Tibial artery (tissue), 4 donors: Measurements from ENCODE around the gene NOTCH2.

Source experiments
- DNase-seq, 2 donors: peaks; one replicate each; pipeline ENCODE4 v3.0.0-alpha.2; 2019
- H3K27ac ChIP-seq, 2 donors: fragments of 200-600 bp; sonication (generic) in 1 of 2; 1 replicate in 1 of 2; 2 replicates in 1 of 2; pipeline ENCODE4 v1.5.1; 2018 to 2019; ENCODE audit warnings: mild to moderate bottlenecking in 1 of 2
- H3K27me3 ChIP-seq, 2 donors: fragments of 200-600 bp; sonication (generic) in 1 of 2; one replicate each; pipeline versions ENCODE4 v1.5.1 to v1.6.0; 2016 to 2019
- H3K36me3 ChIP-seq, 3 donors: fragments of 200-600 bp; sonication (generic) in 2 of 3; one replicate each; pipeline ENCODE4 v1.5.1; 2016 to 2019; ENCODE audit warnings: mild to moderate bottlenecking in 2 of 3
- H3K4me1 ChIP-seq, 4 donors: fragments of 200-600 bp; sonication (generic) in 2 of 4; 1 replicate in 3 of 4; 2 replicates in 1 of 4; pipeline ENCODE4 v1.5.1; 2016 to 2019
- H3K4me3 ChIP-seq, 2 donors: fragments of 200-600 bp; sonication (generic) in 1 of 2; 1 replicate in 1 of 2; 2 replicates in 1 of 2; pipeline ENCODE4 v1.5.1; 2018 to 2019; ENCODE audit warnings: mild to moderate bottlenecking in 2 of 2
- H3K9me3 ChIP-seq, 3 donors: fragments of 200-600 bp; sonication (generic) in 1 of 3; one replicate each; pipeline ENCODE4 v1.5.1; 2016 to 2019
- intact Hi-C: fragments of 100-400 bp; cut with DNase I; formaldehyde crosslinking; loops from one replicate; pipeline ENCODE4 v1.15.0; 2023; ENCODE audit warnings: low total_unique reads
- TF ChIP-seq, protein P1 (sequence below), 2 experiments: fragments of 200-600 bp in 1 of 2; fragments of 450-650 bp in 1 of 2; IDR thresholded peaks; one replicate each; pipeline ENCODE4 v1.5.1; 2017 to 2019; ENCODE audit warnings: antibody characterized with exemption in 2 of 2, mild to moderate bottlenecking in 1 of 2, moderate library complexity in 1 of 2

NOTCH2 gene

GRCh38 chr1:119966681-119967080 is 102.8 kb downstream of the NOTCH2 start:
- H3K4me1 ChIP-seq = peaks cover 0 to 78% (median 42%) of the 10 kb centered on the region in 4 donors
- H3K27me3 ChIP-seq = no peaks in the 10 kb centered on the region
- TF ChIP-seq, protein P1, sequence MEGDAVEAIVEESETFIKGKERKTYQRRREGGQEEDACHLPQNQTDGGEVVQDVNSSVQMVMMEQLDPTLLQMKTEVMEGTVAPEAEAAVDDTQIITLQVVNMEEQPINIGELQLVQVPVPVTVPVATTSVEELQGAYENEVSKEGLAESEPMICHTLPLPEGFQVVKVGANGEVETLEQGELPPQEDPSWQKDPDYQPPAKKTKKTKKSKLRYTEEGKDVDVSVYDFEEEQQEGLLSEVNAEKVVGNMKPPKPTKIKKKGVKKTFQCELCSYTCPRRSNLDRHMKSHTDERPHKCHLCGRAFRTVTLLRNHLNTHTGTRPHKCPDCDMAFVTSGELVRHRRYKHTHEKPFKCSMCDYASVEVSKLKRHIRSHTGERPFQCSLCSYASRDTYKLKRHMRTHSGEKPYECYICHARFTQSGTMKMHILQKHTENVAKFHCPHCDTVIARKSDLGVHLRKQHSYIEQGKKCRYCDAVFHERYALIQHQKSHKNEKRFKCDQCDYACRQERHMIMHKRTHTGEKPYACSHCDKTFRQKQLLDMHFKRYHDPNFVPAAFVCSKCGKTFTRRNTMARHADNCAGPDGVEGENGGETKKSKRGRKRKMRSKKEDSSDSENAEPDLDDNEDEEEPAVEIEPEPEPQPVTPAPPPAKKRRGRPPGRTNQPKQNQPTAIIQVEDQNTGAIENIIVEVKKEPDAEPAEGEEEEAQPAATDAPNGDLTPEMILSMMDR (IDR thresholded peaks at IDR 0.05) = no peak
- no peaks in the 10 kb centered on the region for H3K9me3 ChIP-seq
- no peak overlapping the region for H3K4me3 ChIP-seq
- intact Hi-C loops = no loop called here
- H3K36me3 ChIP-seq = peaks cover 43 to 50% (median 50%) of the 10 kb centered on the region in 3 donors
- DNase-seq = no peak
- H3K27ac ChIP-seq = peak overlapping the region; percentile 53 to 63

- H3K27ac ChIP-seq = peak overlapping the region; percentile 53 to 63
- intact Hi-C loops = no loop called here
- no peaks in the 10 kb centered on the region for H3K27me3 ChIP-seq
- peaks cover 38 to 44% (median 43%) of the 10 kb centered on the region in 3 donors for H3K36me3 ChIP-seq
- no peak overlapping the region for H3K4me3 ChIP-seq
- H3K9me3 ChIP-seq = no peaks in the 10 kb centered on the region
- no peak for DNase-seq
- TF ChIP-seq, protein P1 (IDR thresholded peaks at IDR 0.05) = no peak
- H3K4me1 ChIP-seq = peaks cover 0 to 80% (median 47%) of the 10 kb centered on the region in 4 donors
Observed at GRCh38 chr1:119966020-119966419, 103.4 kb downstream of the NOTCH2 start.

DNA sequence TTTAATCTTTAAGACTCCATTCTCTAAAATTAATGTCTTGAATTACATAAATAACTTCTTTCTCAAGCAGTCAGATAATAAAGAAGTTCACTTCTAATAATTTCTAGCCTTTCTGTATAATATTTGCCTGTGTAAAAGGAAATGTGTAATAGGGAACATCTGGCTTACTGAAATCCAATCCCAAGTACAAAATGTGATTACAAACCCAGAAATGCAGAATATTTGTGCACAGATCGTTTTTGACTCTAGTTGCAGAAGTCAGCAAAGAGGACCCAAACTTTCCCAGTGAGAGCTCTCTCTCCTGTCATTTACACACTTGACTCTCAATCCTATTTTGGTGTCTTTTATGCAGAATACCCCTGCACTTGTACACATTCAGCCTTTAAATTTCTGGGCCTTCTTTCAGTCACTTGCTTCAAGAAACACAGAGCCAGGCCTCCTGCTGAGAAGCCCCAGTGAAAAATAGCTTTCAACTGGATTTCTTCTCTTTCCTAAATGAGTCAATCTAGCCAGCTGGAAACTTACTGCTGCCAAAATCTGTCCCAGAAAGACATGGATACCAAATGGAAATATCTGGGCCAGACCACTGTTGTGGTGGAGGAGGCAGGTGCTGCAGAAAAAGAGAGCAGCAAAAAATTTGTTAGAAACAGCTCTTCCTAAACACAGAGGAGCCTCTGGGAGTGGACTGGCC is 104.6 kb downstream of the NOTCH2 start:
- peak overlapping the region; percentile 53 to 63 for H3K27ac ChIP-seq
- intact Hi-C loops = no loop called here
- peaks cover 0 to 92% (median 52%) of the 10 kb centered on the region in 4 donors for H3K4me1 ChIP-seq
- no peak for DNase-seq
- H3K9me3 ChIP-seq = no peaks in the 10 kb centered on the region
- peaks cover 36 to 42% (median 37%) of the 10 kb centered on the region in 3 donors for H3K36me3 ChIP-seq
- no peak overlapping the region for H3K4me3 ChIP-seq
- no peaks in the 10 kb centered on the region for H3K27me3 ChIP-seq
- TF ChIP-seq, protein P1 (IDR thresholded peaks at IDR 0.05) = no peak

DNA sequence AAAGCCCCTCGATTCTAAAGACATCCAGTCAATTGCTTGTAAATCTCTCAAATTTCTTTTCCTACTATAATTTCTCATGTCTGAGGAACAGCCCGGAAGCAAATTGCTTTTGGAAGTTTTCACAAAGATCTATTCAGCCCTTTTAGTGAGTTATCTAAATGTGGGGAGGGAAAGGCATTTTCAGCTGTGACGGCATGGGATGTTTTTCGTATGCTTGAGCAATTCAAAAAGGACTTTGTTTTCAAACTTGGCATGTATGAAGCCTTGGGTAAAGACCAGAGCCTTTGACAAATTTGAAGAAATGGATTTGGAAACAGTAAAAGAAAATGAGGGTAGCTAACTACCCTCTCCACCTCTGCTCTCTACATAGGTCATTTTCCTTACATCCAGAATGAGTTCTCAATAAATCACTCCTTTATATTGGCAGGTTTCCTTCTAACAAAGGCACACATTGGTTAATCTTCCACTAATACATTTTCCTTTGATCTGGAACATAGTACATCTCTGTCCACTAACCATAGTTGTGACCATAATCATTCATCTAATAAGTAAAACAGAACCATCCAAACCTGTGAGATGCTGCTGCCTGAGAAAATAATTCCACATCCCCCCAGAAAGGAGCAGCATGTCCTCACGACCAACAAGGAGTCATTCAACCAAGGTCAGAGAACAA is 107.0 kb downstream of the NOTCH2 start:
- Histone ChIP-seq H3K9me3 (no peaks in the 10 kb centered on the region), H3K27me3 (no peaks in the 10 kb centered on the region), H3K4me1 (peaks cover 0 to 99% (median 58%) of the 10 kb centered on the region in 4 donors), H3K4me3 (no peak overlapping the region), H3K27ac (peak overlapping the region; percentile 55 to 63), H3K36me3 (peaks cover 14 to 38% (median 16%) of the 10 kb centered on the region in 3 donors)
- TF ChIP-seq, protein P1 (IDR thresholded peaks at IDR 0.05) = no peak
- DNase-seq = no peak
- intact Hi-C loops = no loop called here

DNA sequence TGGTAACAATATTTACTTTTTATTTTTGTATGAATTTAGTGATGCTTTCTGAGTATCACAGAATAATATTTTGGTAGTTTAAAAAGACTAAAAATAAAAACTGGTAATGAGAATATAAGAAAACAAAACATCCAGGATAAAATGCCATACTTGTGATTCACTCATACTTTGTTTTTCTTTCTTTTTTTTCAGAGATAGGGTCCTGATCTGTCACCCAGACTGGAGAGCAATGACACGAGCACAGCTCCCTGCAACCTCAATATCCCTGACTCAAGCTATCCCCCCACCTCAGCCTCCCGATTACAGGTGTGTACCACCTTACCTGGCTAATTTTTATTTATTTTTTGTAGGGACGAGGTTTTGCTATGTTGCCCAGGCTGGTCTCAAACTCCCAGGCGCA is 109.0 kb downstream of the NOTCH2 start:
- DNase-seq = no peak
- intact Hi-C loops = no loop called here
- Histone ChIP-seq H3K4me3 (no peak overlapping the region), H3K9me3 (no peaks in the 10 kb centered on the region), H3K36me3 (peaks cover 6 to 28% (median 8%) of the 10 kb centered on the region in 3 donors), H3K4me1 (peaks cover 0 to 99% (median 52%) of the 10 kb centered on the region in 4 donors), H3K27me3 (no peaks in the 10 kb centered on the region), H3K27ac (peak overlapping the region; percentile 25 to 63)
- TF ChIP-seq, protein P1 (IDR thresholded peaks at IDR 0.05) = no peak
